Fibroblast of lung (primary cell): Measurements from ENCODE around the gene C10orf62. TPM values are rescaled to one million over a fixed set of nuclear protein-coding genes. Genes with fewer than 3 reads are reported as not detected.
"Not testable (repeated sequence)": the region's sequence is repeated elsewhere in the genome, so short reads cannot be mapped to it uniquely, and the experiment has no call there.

Source experiments
- DNase-seq, 2 donors: peaks; one replicate each; pipeline versions ENCODE4 v3.0.0 to v3.0.0-alpha.2; 2010; ENCODE audit warnings: low read depth in 2 of 2
- H2AFZ ChIP-seq: 2 replicates; pipeline ENCODE4 v1.5.1; 2012; ENCODE audit warnings: low read length, control low read depth, inconsistent platforms
- H3K27ac ChIP-seq: 2 replicates; pipeline ENCODE4 v1.5.1; 2011; ENCODE audit warnings: low read length, control low read depth; ENCODE audit not compliant: insufficient read depth
- H3K27me3 ChIP-seq: 2 replicates; pipeline ENCODE4 v1.5.1; 2011; ENCODE audit warnings: mild to moderate bottlenecking, low read length; ENCODE audit not compliant: control insufficient read depth, insufficient read depth
- H3K36me3 ChIP-seq: 2 replicates; pipeline ENCODE4 v1.5.1; 2011; ENCODE audit warnings: low read length; ENCODE audit not compliant: control insufficient read depth, insufficient read depth
- H3K4me1 ChIP-seq: 2 replicates; pipeline ENCODE4 v1.5.1; 2011; ENCODE audit warnings: low read length; ENCODE audit not compliant: control insufficient read depth, insufficient read depth; ENCODE audit errors: extremely low read depth
- H3K4me2 ChIP-seq: 2 replicates; pipeline ENCODE4 v1.5.1; 2011; ENCODE audit warnings: low read length, control low read depth; ENCODE audit not compliant: insufficient read depth; ENCODE audit errors: extremely low read depth
- H3K4me3 ChIP-seq, 4 experiments: fragments of 200-600 bp in 1 of 4; sonication (generic) in 1 of 4; replicated peaks in 1 of 4; 2 replicates each; pipeline ENCODE4 v1.5.1; 2011 to 2016; ENCODE audit warnings: low read length in 4 of 4, low read depth in 3 of 4, mild to moderate bottlenecking in 3 of 4, control low read depth in 2 of 4, inconsistent platforms in 1 of 4, mixed read lengths in 1 of 4; ENCODE audit not compliant: insufficient read depth in 1 of 4; ENCODE audit errors: control extremely low read depth in 1 of 4
- H3K79me2 ChIP-seq: 2 replicates; pipeline ENCODE4 v1.5.1; 2012; ENCODE audit warnings: mild to moderate bottlenecking, low read length, inconsistent platforms; ENCODE audit not compliant: control insufficient read depth, insufficient read depth
- H3K9ac ChIP-seq: 2 replicates; pipeline ENCODE4 v1.5.1; 2011; ENCODE audit warnings: mild to moderate bottlenecking, low read length, control low read depth; ENCODE audit not compliant: insufficient read depth
- H3K9me3 ChIP-seq: 2 replicates; pipeline ENCODE4 v1.5.1; 2012; ENCODE audit warnings: low read depth, low read length; ENCODE audit not compliant: control insufficient read depth, insufficient read depth
- H4K20me1 ChIP-seq: 2 replicates; pipeline ENCODE4 v1.5.1; 2011; ENCODE audit warnings: low read length; ENCODE audit not compliant: control insufficient read depth, insufficient read depth; ENCODE audit errors: extremely low read depth
- CTCF ChIP-seq, 2 donors: IDR thresholded peaks in 1 of 2; conservative IDR thresholded peaks in 1 of 2; 1 replicate in 1 of 2; 2 replicates in 1 of 2; pipeline ENCODE4 v1.5.1; 2011 to 2012; ENCODE audit warnings: low read length in 2 of 2, control low read depth in 1 of 2, inconsistent platforms in 1 of 2, low read depth in 1 of 2, mild to moderate bottlenecking in 1 of 2
- EZH2 ChIP-seq: IDR thresholded peaks from 2 replicates; pipeline ENCODE4 v1.5.1; 2012; ENCODE audit warnings: low read length, control low read depth, mild to moderate bottlenecking; ENCODE audit errors: missing control alignments
- polyA plus RNA-seq, 2 donors: library from polyadenylated mRNA; depleted of rRNA in 1 of 2; stranded (reverse) in 1 of 2; unstranded in 1 of 2; fragments of >200 nt; gene quantifications; 2 replicates each; pipeline ENCODE4 v1.2.1, GENCODE V29; 2011 to 2012; ENCODE audit warnings: missing spikeins in 1 of 2
- total RNA-seq: library from RNA; depleted of rRNA; stranded (reverse); fragments of >200 nt; gene quantifications from 2 replicates; pipeline ENCODE4 v1.2.1, GENCODE V29; 2014

The C10orf62 gene
- total and polyA plus RNA-seq, 2 donors (not counting 1 experiment from before 2014, with no cell fraction given), result not detected

GRCh38 chr10:97553575-97554031 lies 35.9 kb upstream of the C10orf62 start:
- Histone ChIP-seq H3K4me2 (peak overlapping the region; percentile 35), H3K27ac (no peak overlapping the region), H2AFZ (no peak overlapping the region), H3K9me3 (no peaks in the 10 kb centered on the region), H3K4me3 (no peak overlapping the region), H3K27me3 (no peaks in the 10 kb centered on the region), H3K36me3 (no peaks in the 10 kb centered on the region), H3K79me2 (no peaks in the 10 kb centered on the region), H3K9ac (no peak overlapping the region), H3K4me1 (peaks cover 2% of the 10 kb centered on the region), H4K20me1 (no peaks in the 10 kb centered on the region)
- peak; percentile 63 to 81 for DNase-seq
- TF ChIP-seq EZH2 (no peak), CTCF (conservative IDR thresholded peaks at IDR 0.05 in 1 of 2, IDR thresholded peaks at IDR 0.05 in 1 of 2; ENCODE audit: low read depth in 1 of 2, low read length in 2 of 2) (peak; percentile 93 to 97)

- H3K9me3 ChIP-seq, H3K27me3 ChIP-seq, H3K9ac ChIP-seq, H3K27ac ChIP-seq, H3K36me3 ChIP-seq, H3K79me2 ChIP-seq, H3K4me2 ChIP-seq, DNase-seq, H3K4me1 ChIP-seq, H4K20me1 ChIP-seq, H2AFZ ChIP-seq, H3K4me3 ChIP-seq: not testable (repeated sequence)
Measured at GRCh38 chr10:97554336-97554735, 35.2 kb upstream of the C10orf62 start.

- H3K4me3 ChIP-seq, H3K9ac ChIP-seq, H3K79me2 ChIP-seq, H3K9me3 ChIP-seq, H2AFZ ChIP-seq, H3K36me3 ChIP-seq, H4K20me1 ChIP-seq, H3K4me1 ChIP-seq, H3K4me2 ChIP-seq, H3K27me3 ChIP-seq, DNase-seq, H3K27ac ChIP-seq: not testable (repeated sequence)
Measured at GRCh38 chr10:97555541-97555940, 34.0 kb upstream of the C10orf62 start.

GRCh38 chr10:97560731-97561381 lies 28.7 kb upstream of the C10orf62 start:
- H3K4me2 ChIP-seq, H3K9ac ChIP-seq, DNase-seq, H3K27me3 ChIP-seq, H3K9me3 ChIP-seq, H3K27ac ChIP-seq, H4K20me1 ChIP-seq, H3K4me1 ChIP-seq, H3K79me2 ChIP-seq, H3K36me3 ChIP-seq, H2AFZ ChIP-seq: not testable (repeated sequence)
- peak overlapping the region in 1 of 4 experiments; percentile 20 for H3K4me3 ChIP-seq

GRCh38 chr10:97561386-97562077 lies 28.0 kb upstream of the C10orf62 start:
- not testable (repeated sequence) for H3K27ac ChIP-seq, H3K27me3 ChIP-seq, DNase-seq, H3K4me1 ChIP-seq, H3K4me2 ChIP-seq, H3K36me3 ChIP-seq, H3K9ac ChIP-seq, H3K79me2 ChIP-seq, H2AFZ ChIP-seq, H3K9me3 ChIP-seq, H3K4me3 ChIP-seq, H4K20me1 ChIP-seq

GRCh38 chr10:97562329-97562728 lies 27.2 kb upstream of the C10orf62 start:
- H4K20me1 ChIP-seq, H3K4me1 ChIP-seq, H3K79me2 ChIP-seq, H3K27ac ChIP-seq, H3K4me2 ChIP-seq, H3K9me3 ChIP-seq, DNase-seq, H3K4me3 ChIP-seq, H3K27me3 ChIP-seq, H3K9ac ChIP-seq, H2AFZ ChIP-seq, H3K36me3 ChIP-seq: not testable (repeated sequence)
